Aorta (tissue), 5 donors: ENCODE results near the gene LMBR1L. TPM values are rescaled to one million over a fixed set of nuclear protein-coding genes. Genes with fewer than 3 reads are reported as not detected.

Experiments used
- ATAC-seq: fragments of 200-7000 bp; cut with Tn5 transposase; one replicate; pipeline ENCODE4 v1.9.1; 2022; ENCODE audit warnings: moderate library complexity; ENCODE audit not compliant: low FRiP score
- DNase-seq, 2 donors: peaks; one replicate each; pipeline ENCODE4 v3.0.0-alpha.2; 2020
- H3K27ac ChIP-seq, 2 donors: one replicate each; pipeline ENCODE4 v1.5.1; 2013; ENCODE audit warnings: low read length in 2 of 2, mild to moderate bottlenecking in 2 of 2, moderate library complexity in 2 of 2, control low read depth in 1 of 2, inconsistent platforms in 1 of 2, low read depth in 1 of 2
- H3K27me3 ChIP-seq, 2 donors: one replicate each; pipeline ENCODE4 v1.6.1; 2013; ENCODE audit warnings: control low read depth in 1 of 2, low read length in 1 of 2, mild to moderate bottlenecking in 1 of 2, moderate library complexity in 1 of 2; ENCODE audit not compliant: insufficient read depth in 2 of 2, control insufficient read depth in 1 of 2
- H3K36me3 ChIP-seq, 2 donors: one replicate each; pipeline ENCODE4 v1.6.1; 2013; ENCODE audit warnings: control low read depth in 1 of 2, low read length in 1 of 2, mild to moderate bottlenecking in 1 of 2; ENCODE audit not compliant: insufficient read depth in 2 of 2, control insufficient read depth in 1 of 2
- H3K4me1 ChIP-seq, 2 donors: one replicate each; pipeline ENCODE4 v1.6.1; 2013; ENCODE audit warnings: low read length in 2 of 2, control low read depth in 1 of 2, mild to moderate bottlenecking in 1 of 2, moderate library complexity in 1 of 2; ENCODE audit not compliant: insufficient read depth in 2 of 2, control insufficient read depth in 1 of 2
- H3K4me3 ChIP-seq, 2 donors: one replicate each; pipeline ENCODE4 v1.5.1; 2013; ENCODE audit warnings: low read length in 2 of 2, control low read depth in 1 of 2, mild to moderate bottlenecking in 1 of 2
- H3K9me3 ChIP-seq: one replicate; pipeline ENCODE4 v1.6.1; 2013; ENCODE audit warnings: mild to moderate bottlenecking, low read length; ENCODE audit not compliant: control insufficient read depth
- WGBS, 2 donors: extraction: QIAGEN DNeasy Blood & Tissue Kit; methylation state at CpG; one replicate each; pipeline ENCODE4 v1.1.7; 2013; 5-methylcytosine and 5-hydroxymethylcytosine counted together
- intact Hi-C, 2 donors: fragments of 100-400 bp; cut with DNase I; formaldehyde crosslinking; loops; one replicate each; pipeline versions ENCODE4 v1.14.2 to v1.15.0; 2022
- long read RNA-seq, 2 donors: library from polyadenylated mRNA; unstranded; transcript quantifications; one replicate each; pipeline ENCODE4 v2.0.0, GENCODE V29; 2020 to 2021
- polyA plus RNA-seq, 2 donors: library from polyadenylated mRNA; stranded (reverse); fragments of 200-250 nt; gene quantifications; one replicate each; pipeline ENCODE4 v1.2.3, GENCODE V29; 2013
- total RNA-seq, 2 donors: library from RNA; stranded (reverse); fragmentation: NEBNext Ultra II Directional; extraction: Animal tissue kit (Norgen Biotek cat#: 25700); gene quantifications; one replicate each; pipeline ENCODE4 v1.2.1, GENCODE V29; 2021
- donor health status: healthy with polysubstance abuse.
- donor health status: Bipolar disorder and iron deficiency.
- donor health status: DM: no; HTN: no; CAD: no.
- donor health status: DM: no; HTN: no; CAD: no.
- donor health status: DM: yes; HTN: yes; CAD: no.

LMBR1L gene, protein sequence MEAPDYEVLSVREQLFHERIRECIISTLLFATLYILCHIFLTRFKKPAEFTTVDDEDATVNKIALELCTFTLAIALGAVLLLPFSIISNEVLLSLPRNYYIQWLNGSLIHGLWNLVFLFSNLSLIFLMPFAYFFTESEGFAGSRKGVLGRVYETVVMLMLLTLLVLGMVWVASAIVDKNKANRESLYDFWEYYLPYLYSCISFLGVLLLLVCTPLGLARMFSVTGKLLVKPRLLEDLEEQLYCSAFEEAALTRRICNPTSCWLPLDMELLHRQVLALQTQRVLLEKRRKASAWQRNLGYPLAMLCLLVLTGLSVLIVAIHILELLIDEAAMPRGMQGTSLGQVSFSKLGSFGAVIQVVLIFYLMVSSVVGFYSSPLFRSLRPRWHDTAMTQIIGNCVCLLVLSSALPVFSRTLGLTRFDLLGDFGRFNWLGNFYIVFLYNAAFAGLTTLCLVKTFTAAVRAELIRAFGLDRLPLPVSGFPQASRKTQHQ
- total RNA-seq: 100 to 1,000 TPM in 1 of 2 donors, 10 to 100 TPM in 1; 69.2 to 104 TPM
- polyA plus RNA-seq: 100 to 1,000 TPM in 1 of 2 donors, 1 to 10 TPM in 1; 5.6 to 160 TPM
- long read RNA-seq, donor 1, transcript LMBR1L-201 (17 exons, 2,934 nt): major isoform, 22 of 68 reads
- long read RNA-seq, donor 1, partial matches to known transcripts: 18 of 68 reads
- long read RNA-seq, donor 1, other reads (novel, unspliced or antisense): 28 of 68 reads
- long read RNA-seq, donor 2, partial matches to known transcripts: 1 of 11 reads
- long read RNA-seq, donor 2, other reads (novel, unspliced or antisense): 4 of 11 reads

DNA sequence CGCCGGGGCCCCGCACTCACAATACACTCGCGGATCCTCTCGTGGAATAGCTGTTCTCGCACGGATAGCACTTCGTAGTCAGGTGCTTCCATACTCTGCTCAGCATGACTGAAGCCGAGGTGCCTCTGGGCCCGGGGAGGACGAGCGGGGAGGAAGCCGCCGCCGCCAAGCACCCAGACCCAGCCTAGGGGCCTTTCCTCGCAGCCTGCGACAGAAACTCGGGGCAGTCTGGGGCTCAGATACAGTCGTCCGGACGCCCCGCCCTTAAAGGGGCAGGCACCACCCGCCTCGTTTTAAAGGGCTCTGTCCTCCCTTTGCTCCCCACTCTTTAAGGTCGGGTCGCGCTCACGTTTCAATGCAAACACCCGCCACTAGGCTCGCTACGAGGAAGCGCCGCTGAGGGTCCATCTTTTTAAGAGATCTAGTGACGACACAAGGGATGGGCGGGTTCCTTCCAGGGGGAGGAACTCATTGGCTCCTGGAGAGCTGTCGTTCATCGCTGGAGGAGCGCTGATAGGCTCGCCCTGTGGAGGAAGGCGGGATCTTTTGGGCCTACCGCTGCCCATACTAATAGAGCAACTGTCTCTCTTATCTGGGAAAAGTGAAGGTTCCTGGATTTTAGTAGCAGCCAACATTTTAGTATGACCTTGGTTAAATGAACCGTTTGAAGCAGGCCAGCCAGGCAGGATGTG, at the start of gene LMBR1L:
Gene LMBR1L (minus strand): TSS at position 384 of the 692 bp plus-strand sequence. CDS start 292 bp downstream, at position 92.
- intact Hi-C loops: loop anchor here in 1 of 2 donors (2.0 kb wide), 1 partner anchor 20 kb away; the partner anchor contains the start of gene TUBA1B
- peak within 1 kb of the TSS; percentile 75 to 83 for H3K4me3 ChIP-seq
- H3K36me3 ChIP-seq: no peaks in the 10 kb centered on the region
- H3K27me3 ChIP-seq: no peaks in the 10 kb centered on the region
- WGBS, 2 donors: 0% methylated on average over 43 of the region's 43 CpGs
- DNase-seq (peak; percentile 97 to 98), ATAC-seq (peak; percentile 97)
- peak within 1 kb of the TSS; percentile 88 to 95 for H3K27ac ChIP-seq
- no peaks in the 10 kb centered on the region for H3K9me3 ChIP-seq
- peaks cover 0 to 3% of the 10 kb centered on the region in 2 donors for H3K4me1 ChIP-seq

DNA sequence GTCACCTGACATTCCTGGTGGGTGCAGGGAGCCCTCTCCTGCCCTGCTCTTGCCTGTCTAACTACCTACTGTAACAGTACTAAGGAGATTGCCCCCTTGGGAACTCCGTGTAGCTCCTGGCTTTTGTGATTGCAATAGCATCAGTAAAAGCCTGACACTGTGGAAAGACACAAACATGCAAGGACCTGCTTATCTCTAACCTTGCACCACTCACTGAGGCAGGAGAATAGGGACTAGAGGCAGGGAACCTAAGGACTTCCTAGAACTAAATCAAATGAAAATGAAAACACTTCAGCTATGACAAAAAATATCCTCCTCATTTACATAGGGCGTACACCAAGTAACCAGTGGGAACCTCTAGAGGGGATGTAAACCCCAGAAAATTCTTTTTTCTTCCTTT, 49.8 kb upstream of the LMBR1L start:
- DNase-seq: no peak
- Histone ChIP-seq H3K4me1 (no peaks in the 10 kb centered on the region), H3K4me3 (no peak overlapping the region), H3K27ac (no peak overlapping the region), H3K36me3 (no peaks in the 10 kb centered on the region), H3K9me3 (no peaks in the 10 kb centered on the region), H3K27me3 (no peaks in the 10 kb centered on the region)
- ATAC-seq: no peak
- 79 to 82% methylated on average over 2 of the region's 2 CpGs for WGBS, 2 donors
- intact Hi-C loops: no loop called here

DNA sequence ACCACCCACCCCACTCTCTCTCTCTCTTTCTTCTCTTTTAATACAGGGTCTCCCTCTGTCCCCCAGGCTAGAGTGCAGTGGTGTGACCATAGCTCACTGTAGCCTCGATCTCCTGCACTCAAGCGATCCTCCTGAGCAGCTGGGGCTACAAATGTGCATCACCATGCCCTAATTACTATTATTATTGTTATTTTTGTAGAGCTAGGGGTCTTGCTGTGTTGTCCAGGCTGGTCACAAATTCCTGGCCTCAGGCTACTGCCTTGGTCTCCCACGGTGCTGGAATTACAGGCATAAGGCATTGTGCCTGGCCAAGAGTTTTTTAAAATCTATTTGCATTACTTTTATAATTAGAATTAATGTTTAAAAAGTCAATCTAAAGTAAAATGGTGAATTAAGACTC, 43.6 kb upstream of the LMBR1L start:
- DNase-seq: no peak
- no peaks in the 10 kb centered on the region for H3K36me3 ChIP-seq
- no peaks in the 10 kb centered on the region for H3K27me3 ChIP-seq
- no peaks in the 10 kb centered on the region for H3K4me1 ChIP-seq
- H3K27ac ChIP-seq: no peak overlapping the region
- H3K4me3 ChIP-seq: no peak overlapping the region
- 68 to 74% methylated on average over 3 of the region's 3 CpGs for WGBS, 2 donors
- H3K9me3 ChIP-seq: no peaks in the 10 kb centered on the region
- intact Hi-C loops: no loop called here
- ATAC-seq: no peak

DNA sequence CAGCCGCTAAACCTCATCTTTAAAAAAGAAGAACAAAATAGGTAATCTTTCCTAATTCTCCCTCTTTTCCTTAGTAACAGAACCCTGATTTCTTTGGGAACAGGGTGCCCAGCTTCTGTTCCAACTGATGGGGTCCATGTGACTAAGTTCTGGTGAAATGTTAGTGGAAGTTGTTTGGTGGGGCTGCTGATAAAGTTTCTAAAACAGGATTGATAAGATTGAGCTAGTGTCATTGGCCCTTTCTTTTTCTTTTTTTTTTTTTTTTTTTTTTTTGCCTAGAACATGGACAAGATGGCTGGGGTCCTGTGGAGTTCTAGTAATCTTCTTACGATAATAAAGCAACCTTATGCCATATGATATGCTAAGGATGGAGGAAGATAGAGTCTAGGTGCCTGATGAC, 36.7 kb upstream of the LMBR1L start:
- Histone ChIP-seq H3K4me3 (no peak overlapping the region), H3K9me3 (no peaks in the 10 kb centered on the region), H3K36me3 (no peaks in the 10 kb centered on the region), H3K4me1 (no peaks in the 10 kb centered on the region), H3K27ac (no peak overlapping the region), H3K27me3 (no peaks in the 10 kb centered on the region)
- no peak for ATAC-seq
- DNase-seq: no peak
- intact Hi-C loops: no loop called here
- WGBS, 2 donors: 91 to 98% methylated on average over 2 of the region's 2 CpGs

DNA sequence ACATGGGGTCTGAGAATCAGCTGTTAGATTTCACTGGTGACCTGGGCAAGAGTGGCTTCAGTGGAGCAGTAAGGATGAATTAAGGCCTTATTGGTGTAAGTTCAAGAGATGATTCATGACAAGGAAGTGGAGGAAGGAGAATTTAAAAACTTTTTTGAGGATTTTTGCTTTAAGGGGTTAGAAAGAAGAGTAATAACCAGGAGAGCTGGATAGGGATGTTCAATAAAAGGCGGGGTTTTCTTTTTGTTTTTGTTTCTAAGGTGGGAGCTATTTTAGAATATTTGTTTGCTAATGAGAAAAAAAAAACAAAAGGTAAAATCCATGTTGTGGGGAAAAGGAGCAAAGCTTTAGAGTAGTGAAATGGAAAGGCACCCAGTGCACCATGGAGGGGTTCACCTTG, 35.8 kb upstream of the LMBR1L start:
- ATAC-seq (no peak), DNase-seq (no peak)
- Histone ChIP-seq H3K36me3 (no peaks in the 10 kb centered on the region), H3K27ac (no peak overlapping the region), H3K27me3 (no peaks in the 10 kb centered on the region), H3K4me1 (no peaks in the 10 kb centered on the region), H3K9me3 (no peaks in the 10 kb centered on the region), H3K4me3 (no peak overlapping the region)
- WGBS, 2 donors: 98 to 100% methylated on average over 1 of the region's 1 CpG
- intact Hi-C loops: no loop called here

DNA sequence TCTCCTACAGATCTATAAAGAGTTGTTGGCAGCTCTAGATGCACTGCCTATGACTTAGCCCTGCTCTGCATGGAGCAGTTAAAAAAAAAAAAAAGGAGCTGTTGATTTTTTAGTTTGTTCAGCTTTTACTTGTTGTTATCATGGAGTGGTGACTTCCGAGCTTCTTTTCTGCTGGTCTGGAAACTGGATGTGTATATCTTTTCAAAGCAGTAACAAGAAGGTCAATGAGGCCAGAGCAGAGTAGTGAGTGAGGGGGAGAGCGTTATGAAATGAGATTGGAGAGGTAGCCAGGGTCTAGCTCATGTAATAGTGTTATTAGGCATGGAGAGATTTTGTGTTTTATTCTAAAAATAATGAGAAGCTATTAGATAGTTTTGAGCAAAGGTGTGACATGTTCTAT, 33.7 kb upstream of the LMBR1L start:
- H3K27me3 ChIP-seq: no peaks in the 10 kb centered on the region
- DNase-seq: no peak
- intact Hi-C loops: loop anchor here in 1 of 2 donors (5.0 kb wide), 1 partner anchor 33 kb away; no protein-coding TSS in a partner anchor

DNA sequence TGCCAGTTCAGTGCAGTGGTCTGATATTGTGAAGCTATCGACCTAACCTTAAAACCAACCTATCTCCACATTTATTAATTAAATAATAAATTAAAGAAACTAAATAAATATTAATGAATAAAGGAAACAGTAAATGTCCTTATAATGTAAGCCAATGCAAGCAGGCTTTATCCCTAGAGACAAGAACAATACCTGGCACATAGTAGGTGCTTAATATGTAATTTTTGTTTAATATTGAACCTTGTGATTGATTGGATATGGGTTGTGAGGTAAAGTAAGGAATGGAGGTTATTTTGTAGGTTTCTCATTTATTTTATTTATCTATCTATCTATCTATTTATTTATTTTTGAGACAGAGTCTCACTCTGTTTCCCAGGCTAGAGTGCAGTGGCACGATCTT, 28.4 kb upstream of the LMBR1L start:
- intact Hi-C loops: loop anchor here in 1 of 2 donors (10.0 kb wide), 1 partner anchor 126 kb away; the partner anchor contains the start of gene TUBA1C
- DNase-seq (no peak), ATAC-seq (no peak)
- Histone ChIP-seq H3K36me3 (no peaks in the 10 kb centered on the region), H3K4me3 (no peak overlapping the region), H3K9me3 (no peaks in the 10 kb centered on the region), H3K27me3 (no peaks in the 10 kb centered on the region), H3K27ac (no peak overlapping the region), H3K4me1 (no peaks in the 10 kb centered on the region)
- 92 to 97% methylated on average over 2 of the region's 2 CpGs for WGBS, 2 donors

More for the DNA sequence above, 33.7 kb upstream of the LMBR1L start:
- no peaks in the 10 kb centered on the region for H3K4me1 ChIP-seq
- no peaks in the 10 kb centered on the region for H3K36me3 ChIP-seq
- WGBS, 2 donors: 78 to 88% methylated on average over 2 of the region's 2 CpGs
- H3K9me3 ChIP-seq: no peaks in the 10 kb centered on the region
- no peak overlapping the region for H3K27ac ChIP-seq
- no peak for ATAC-seq
- H3K4me3 ChIP-seq: no peak overlapping the region

DNA sequence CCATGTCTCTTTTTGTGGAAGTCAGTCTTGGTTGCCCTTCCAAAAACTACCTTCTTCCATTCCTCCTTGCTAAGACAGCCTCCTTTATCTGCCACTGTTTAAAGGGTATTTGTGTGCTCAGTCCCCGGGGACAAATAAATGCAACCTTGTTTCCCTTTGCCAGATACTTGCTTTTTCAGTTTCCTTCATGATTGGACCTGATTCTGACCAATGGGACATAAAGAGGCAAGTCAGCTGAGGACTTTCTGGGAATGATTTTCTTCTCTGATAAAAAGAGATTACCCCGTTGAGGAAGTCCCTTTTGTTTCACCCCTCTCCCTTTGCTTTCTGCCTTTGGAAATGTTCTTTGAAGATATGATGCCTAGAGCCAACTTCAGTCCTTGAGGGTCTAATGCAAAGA, 27.9 kb upstream of the LMBR1L start:
- Histone ChIP-seq H3K9me3 (no peaks in the 10 kb centered on the region), H3K4me1 (no peaks in the 10 kb centered on the region), H3K4me3 (no peak overlapping the region), H3K27ac (no peak overlapping the region), H3K36me3 (no peaks in the 10 kb centered on the region), H3K27me3 (no peaks in the 10 kb centered on the region)
- DNase-seq: no peak
- intact Hi-C loops: loop anchor here in 1 of 2 donors (10.0 kb wide), 1 partner anchor 126 kb away; the partner anchor contains the start of gene TUBA1C
- ATAC-seq: no peak
- WGBS, 2 donors: 76 to 83% methylated on average over 2 of the region's 2 CpGs
